ACHN (cell line): Measurements from ENCODE around the gene NPB.

Experiments
- DNase-seq: peaks from one replicate; pipeline ENCODE4 v3.0.0-alpha.2; 2015
- in situ Hi-C: cut with HindIII; loops from 2 replicates; pipeline ENCODE4 v1.10.0; 2017; ENCODE audit warnings: low sequenced_read_pairs, low pct_ligation_motif_present, low pct_unique_long_range_greater_than_20kb

NPB gene

GRCh38 chr17:81921537-81921862 is 19.5 kb downstream of the NPB start:
- DNase-seq, result no peak
- in situ Hi-C loops, result no loop called here

DNA sequence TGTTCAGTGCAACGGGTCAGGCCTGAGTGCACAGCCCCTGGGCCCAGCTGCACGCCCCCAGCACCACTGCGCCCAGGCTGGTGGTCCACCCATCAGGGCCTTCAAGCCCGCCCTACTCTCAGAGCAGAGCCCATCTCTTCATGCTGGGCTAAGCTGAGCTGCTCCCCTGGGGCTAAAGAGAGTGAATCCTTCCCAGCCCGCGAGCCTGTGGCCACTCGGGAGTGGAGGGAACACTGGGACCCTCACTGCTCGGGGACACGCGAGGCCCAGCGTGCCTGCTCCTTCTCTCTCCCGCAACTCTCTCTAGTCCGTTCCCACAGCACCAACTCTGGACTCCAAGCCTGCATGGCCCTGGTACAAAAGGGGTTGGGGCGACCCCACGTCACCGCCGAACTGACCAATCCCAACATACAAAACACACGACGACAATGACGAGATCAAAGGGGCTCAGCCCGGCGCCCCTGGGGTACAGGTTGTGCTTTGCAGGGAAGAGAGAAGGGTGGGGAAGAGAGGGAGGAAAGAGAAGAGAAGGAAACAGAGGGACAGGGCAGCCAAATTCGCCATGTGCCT is 20.0 kb downstream of the NPB start:
- in situ Hi-C loops, result no loop called here

GRCh38 chr17:81922566-81923301 is 20.7 kb downstream of the NPB start:
- in situ Hi-C loops, result no loop called here
- DNase-seq, result no peak

More for the DNA sequence above, 20.0 kb downstream of the NPB start:
- DNase-seq, result no peak

- DNase-seq, result peak; percentile 79
- in situ Hi-C loops, result no loop called here
Measured at GRCh38 chr17:81923302-81924260, 21.5 kb downstream of the NPB start.

GRCh38 chr17:81924557-81925532 is 22.8 kb downstream of the NPB start:
- no peak for DNase-seq
- in situ Hi-C loops, result no loop called here

DNA sequence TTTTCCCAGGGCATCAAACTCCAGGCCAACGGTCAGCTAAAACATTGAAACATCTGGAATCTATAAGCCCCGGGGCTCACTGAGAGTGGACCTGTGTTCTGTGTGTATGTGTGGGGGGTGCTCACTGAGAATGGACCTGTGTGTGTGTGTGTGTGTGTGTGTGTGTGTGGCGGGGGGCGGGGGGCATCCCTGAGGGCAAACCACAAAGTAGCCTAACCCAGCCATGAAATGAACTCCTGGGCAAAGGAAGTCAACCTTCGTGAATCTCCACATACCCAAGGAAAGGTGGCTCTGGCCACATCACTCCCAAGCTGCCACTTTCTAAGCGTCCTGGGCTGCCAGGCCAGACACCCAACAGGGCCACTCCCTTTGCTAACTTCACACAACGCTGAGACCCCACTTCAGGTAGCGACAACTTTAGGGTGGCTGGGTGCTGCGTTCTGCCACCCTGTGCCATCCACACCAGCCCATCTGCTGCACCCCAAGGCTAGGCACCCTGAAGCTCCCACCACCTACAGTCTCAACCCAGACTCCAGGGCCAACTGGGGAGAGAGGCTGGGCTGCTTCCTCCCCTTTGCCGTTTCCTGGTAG is 23.9 kb downstream of the NPB start:
- DNase-seq, result no peak
- in situ Hi-C loops, result no loop called here

GRCh38 chr17:81926451-81927151 is 24.6 kb downstream of the NPB start:
- in situ Hi-C loops, result no loop called here

GRCh38 chr17:81927152-81927652 is 25.2 kb downstream of the NPB start:
- no peak for DNase-seq
- in situ Hi-C loops, result no loop called here

More at GRCh38 chr17:81926451-81927151, 24.6 kb downstream of the NPB start:
- peak; percentile 94 for DNase-seq

GRCh38 chr17:81927653-81928543 is 25.9 kb downstream of the NPB start, which contains the start of gene MAFG:
MAFG (minus strand) TSS chr17:81927735; CDS start chr17:81923185, 4,550 bp downstream.
- in situ Hi-C loops, result no loop called here
- peak; percentile 94 for DNase-seq

DNA sequence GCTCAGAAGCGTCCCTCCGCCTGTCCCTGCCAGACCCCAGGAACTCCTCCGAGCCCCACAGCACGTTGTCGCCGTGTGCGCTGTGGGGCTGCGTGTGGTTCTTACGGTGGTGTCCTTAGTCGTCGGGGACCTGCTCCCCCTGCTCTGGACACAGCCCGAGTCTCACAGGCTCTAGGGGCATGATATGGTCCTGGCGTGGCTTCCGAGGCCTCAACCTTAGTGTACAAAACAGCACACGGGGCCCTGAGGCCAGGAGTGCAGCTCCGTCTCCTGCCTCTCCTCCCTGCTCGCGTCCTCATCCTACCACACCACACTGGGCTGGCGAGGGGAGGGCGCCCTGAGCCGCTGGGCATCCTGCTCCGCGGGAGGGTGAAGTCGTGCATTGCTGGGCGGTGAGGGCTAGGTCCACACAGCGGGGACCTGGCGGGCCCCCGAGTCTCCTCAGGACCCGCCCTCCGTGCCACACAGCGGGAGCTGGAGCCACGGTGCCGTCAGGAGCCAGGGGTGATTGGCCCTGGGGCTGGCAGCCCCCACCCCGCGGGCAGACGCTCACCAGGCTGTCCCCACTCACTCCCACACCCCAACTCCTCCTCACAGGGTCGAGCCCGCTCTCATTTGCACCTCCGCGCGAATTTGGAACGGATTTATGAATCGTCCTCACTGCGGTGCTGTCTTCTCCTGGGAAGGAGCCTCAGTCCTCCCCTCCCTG is 26.7 kb downstream of the NPB start:
- DNase-seq, result no peak
- in situ Hi-C loops, result no loop called here

DNA sequence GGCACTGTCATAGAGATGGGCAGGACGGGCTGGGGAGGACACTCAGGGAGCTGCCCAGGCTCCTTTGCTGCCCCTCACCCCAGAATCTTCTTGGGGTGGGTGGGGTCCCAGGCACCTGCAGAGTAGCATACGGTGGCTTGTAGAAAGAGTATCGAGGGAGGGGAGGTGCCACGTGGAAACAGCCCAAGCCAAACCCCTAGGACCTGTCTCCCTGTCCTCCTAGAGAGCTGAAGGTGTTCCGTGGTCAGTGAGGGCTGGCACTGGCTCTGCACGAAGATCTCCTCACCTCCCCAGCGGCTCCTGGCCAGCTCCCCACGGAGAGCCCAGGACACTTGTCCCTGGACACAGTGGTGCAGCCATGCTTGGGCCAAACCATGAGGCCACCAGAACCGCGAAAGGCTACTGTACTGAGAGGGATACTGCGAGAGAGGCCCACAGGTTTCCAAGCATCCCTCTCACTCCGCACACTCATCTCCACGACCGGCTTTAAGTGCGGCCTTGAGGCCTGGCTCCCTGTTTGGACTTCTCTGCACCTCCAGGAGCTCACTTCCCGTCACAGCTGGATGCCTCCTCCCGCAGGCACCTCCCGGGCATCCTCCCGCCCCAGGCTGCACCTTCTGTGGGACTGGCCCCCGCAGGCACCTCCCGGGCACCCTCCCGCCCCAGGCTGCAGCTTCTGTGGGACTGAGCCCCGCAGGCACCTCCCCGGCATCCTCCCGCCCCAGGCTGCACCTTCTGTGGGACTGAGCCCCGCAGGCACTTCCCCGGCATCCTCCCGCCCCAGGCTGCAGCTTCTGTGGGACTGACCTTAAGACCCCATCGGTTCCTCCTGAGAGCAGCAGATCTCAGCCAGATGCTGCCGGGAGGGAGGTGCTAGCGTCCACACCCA is 27.5 kb downstream of the NPB start:
- no peak for DNase-seq
- in situ Hi-C loops, result no loop called here

- DNase-seq, result peak; percentile 41
- in situ Hi-C loops, result no loop called here
Measured at GRCh38 chr17:81930142-81931125, 28.4 kb downstream of the NPB start.

DNA sequence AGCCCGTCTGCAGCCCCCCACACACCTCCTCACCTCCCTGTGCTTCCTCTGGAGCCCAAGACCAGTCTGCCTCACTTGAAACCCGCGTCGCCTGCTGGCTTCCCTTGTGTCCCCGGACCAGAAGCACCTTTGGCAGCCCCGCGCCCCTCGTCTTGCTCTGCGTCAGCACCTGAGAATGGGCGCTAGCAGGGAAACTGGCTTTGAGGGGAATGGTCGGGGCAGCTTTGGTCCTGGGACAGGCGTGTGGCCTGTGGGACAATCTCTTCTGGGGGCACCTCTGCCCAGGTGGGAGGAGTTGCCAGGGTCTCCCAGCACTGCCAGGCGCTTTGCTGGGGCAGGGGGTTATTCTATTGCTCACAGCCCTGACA is 29.1 kb downstream of the NPB start:
- DNase-seq, result no peak
- in situ Hi-C loops, result no loop called here
